Right atrium auricular region (tissue), 2 donors: ENCODE measurements around the gene MSMB. TPM values are rescaled to one million over a fixed set of nuclear protein-coding genes. Genes with fewer than 3 reads are reported as not detected.

Experiments used
- DNase-seq: peaks from one replicate; pipeline ENCODE4 v3.0.0-alpha.2; 2019; ENCODE audit warnings: low spot score
- H3K27ac ChIP-seq, 2 donors: fragments of 200-600 bp; sonication (generic); 1 replicate in 1 of 2; 2 replicates in 1 of 2; pipeline ENCODE4 v1.5.1; 2016 to 2019
- H3K27me3 ChIP-seq, 2 donors: fragments of 200-600 bp; sonication (generic); one replicate each; pipeline versions ENCODE4 v1.5.1 to v1.6.0; 2017 to 2019
- H3K36me3 ChIP-seq: fragments of 200-600 bp; sonication (generic); one replicate; pipeline ENCODE4 v1.5.1; 2016
- H3K4me1 ChIP-seq, 2 donors: fragments of 200-600 bp; sonication (generic); one replicate each; pipeline versions ENCODE4 v1.5.1 to v1.6.0; 2017 to 2019
- H3K4me3 ChIP-seq, 2 donors: fragments of 200-600 bp; sonication (generic); 1 replicate in 1 of 2; 2 replicates in 1 of 2; pipeline ENCODE4 v1.5.1; 2017 to 2019; ENCODE audit warnings: mild to moderate bottlenecking in 1 of 2, moderate library complexity in 1 of 2
- H3K9me3 ChIP-seq, 2 donors: fragments of 200-600 bp; sonication (generic); one replicate each; pipeline ENCODE4 v1.5.1; 2019
- total RNA-seq, 2 donors: library from RNA; depleted of rRNA; stranded (reverse); fragments of >200 nt; gene quantifications; one replicate each; pipeline ENCODE4 v1.1.0, GENCODE V29; 2016
- TF ChIP-seq, protein P1 (sequence below), 2 donors: fragments of 200-600 bp; sonication (generic); IDR thresholded peaks; one replicate each; pipeline ENCODE4 v1.5.1; 2019; ENCODE audit warnings: antibody characterized with exemption in 2 of 2

MSMB gene
- total RNA-seq, 2 donors from 2014 or later, result not detected

DNA sequence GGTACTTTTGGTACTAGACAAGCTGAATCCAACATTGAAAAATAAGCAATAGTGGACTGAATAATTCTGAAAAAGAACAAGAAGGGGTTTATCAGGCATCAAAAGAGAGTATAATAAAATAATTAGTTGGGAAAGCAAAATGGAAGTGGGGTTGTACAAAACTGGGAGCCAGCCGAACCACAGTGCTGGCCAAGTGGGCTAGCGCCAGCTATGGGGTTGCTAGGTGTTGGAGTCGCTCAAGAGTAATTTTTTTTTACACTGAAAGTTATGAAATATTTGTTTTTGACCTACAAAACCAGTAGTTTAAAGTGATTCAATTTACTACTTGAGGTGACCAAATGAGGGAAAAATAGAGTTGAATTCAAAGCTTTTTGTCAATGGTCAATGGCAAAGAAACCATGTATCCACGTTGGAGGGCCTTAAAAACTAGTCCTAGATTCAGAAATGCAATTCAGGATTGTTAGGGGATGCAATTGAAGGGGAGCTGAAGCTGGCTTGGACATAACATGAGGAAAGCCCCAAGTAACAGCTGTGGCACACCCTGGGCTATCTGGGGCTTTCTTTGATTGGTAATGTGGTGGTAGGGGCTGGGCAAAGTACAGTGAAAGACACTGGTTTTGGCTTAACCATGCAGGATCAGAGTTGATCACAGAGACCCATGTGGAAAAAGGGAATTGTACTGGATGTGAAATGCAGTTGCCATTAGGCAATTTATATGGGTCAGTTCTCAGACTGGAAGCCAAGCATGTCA lies 28.3 kb upstream of the MSMB start:
- DNase-seq, result no peak
- TF ChIP-seq, protein P1, sequence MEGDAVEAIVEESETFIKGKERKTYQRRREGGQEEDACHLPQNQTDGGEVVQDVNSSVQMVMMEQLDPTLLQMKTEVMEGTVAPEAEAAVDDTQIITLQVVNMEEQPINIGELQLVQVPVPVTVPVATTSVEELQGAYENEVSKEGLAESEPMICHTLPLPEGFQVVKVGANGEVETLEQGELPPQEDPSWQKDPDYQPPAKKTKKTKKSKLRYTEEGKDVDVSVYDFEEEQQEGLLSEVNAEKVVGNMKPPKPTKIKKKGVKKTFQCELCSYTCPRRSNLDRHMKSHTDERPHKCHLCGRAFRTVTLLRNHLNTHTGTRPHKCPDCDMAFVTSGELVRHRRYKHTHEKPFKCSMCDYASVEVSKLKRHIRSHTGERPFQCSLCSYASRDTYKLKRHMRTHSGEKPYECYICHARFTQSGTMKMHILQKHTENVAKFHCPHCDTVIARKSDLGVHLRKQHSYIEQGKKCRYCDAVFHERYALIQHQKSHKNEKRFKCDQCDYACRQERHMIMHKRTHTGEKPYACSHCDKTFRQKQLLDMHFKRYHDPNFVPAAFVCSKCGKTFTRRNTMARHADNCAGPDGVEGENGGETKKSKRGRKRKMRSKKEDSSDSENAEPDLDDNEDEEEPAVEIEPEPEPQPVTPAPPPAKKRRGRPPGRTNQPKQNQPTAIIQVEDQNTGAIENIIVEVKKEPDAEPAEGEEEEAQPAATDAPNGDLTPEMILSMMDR (IDR thresholded peaks at IDR 0.05), result no peak

DNA sequence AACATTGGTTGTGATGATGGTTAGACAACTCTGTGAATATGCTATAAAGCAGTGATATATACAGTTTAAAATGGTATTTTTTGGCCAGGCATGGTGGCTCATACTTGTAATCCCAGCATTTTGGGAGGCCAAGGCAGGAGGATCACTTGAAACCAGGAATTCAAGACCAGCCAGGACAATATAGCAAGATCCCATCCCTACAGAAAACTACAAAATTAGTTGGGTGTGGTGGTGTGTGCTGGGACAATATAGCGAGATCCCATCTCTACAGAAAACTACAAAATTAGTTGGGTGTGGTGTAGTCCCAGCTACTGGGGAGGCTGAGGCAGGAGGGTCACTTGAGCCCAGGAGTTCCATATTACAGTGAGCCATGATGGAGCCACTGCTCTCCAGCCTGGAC lies 27.5 kb upstream of the MSMB start:
- H3K9me3 ChIP-seq, result no peaks in the 10 kb centered on the region
- TF ChIP-seq, protein P1 (IDR thresholded peaks at IDR 0.05), result no peak
- H3K27me3 ChIP-seq, result no peaks in the 10 kb centered on the region
- DNase-seq, result no peak
- no peak overlapping the region for H3K27ac ChIP-seq
- no peak overlapping the region for H3K4me3 ChIP-seq
- no peaks in the 10 kb centered on the region for H3K4me1 ChIP-seq
- H3K36me3 ChIP-seq, result no peaks in the 10 kb centered on the region

More for the DNA sequence above, 28.3 kb upstream of the MSMB start:
- Histone ChIP-seq H3K9me3 (no peaks in the 10 kb centered on the region), H3K4me1 (no peaks in the 10 kb centered on the region), H3K36me3 (no peaks in the 10 kb centered on the region), H3K4me3 (no peak overlapping the region), H3K27me3 (no peaks in the 10 kb centered on the region), H3K27ac (no peak overlapping the region)

DNA sequence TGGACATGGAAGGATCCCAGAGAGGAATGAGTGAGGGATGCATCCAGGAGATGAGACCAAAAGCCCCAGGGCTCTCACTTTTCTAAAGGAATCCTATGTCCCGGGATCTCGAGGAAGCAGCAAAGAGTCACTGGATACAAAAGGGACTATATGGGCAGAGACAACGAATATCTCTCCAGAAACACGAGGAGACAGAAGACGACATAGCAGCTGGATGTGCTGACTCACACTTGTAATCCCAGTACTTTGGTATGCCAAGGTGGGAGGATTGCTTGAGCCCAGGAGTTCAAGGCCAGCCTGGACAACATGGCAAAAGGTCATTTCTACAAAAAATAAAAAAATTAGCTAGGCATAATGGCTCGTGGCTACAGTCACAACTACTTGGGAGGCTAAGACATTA lies 24.7 kb upstream of the MSMB start:
- no peak for DNase-seq
- TF ChIP-seq, protein P1 (IDR thresholded peaks at IDR 0.05), result no peak
- H3K9me3 ChIP-seq, result no peaks in the 10 kb centered on the region

DNA sequence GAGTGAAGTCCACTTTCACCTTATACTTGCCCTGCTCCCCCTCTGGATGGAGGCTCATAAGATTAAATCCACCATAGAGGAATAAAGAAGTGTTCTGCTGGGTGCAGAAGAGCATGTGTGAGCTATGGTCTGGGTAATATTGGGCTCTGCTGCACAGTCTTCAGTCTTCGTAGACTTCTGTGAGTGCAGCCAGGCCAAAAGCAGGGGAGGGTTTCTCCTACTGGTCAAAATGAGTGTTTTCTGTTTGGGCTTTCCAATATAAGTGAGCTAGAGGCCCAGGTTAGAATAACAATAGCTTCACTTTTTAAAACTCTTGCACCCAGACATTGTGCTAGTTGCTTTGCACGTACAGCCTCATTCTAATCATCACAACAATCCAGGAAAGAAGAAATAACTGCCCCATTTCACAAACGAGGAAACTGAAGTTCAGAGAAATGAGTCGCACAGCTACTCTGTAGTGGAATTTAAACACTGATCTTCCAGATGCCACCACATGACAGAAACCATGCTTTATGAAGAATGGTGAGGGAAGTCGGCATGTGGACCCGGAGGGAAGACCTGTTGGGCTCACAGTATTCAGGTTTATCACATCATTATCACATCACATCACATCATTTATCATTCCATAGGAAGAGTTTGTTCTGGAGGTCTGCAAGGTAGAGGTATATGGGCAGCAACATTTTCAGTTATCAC lies 23.8 kb upstream of the MSMB start:
- no peak for DNase-seq
- no peaks in the 10 kb centered on the region for H3K36me3 ChIP-seq
- no peak overlapping the region for H3K27ac ChIP-seq
- no peak overlapping the region for H3K4me3 ChIP-seq
- H3K27me3 ChIP-seq, result no peaks in the 10 kb centered on the region
- no peaks in the 10 kb centered on the region for H3K9me3 ChIP-seq
- TF ChIP-seq, protein P1 (IDR thresholded peaks at IDR 0.05), result no peak
- H3K4me1 ChIP-seq, result no peaks in the 10 kb centered on the region

More for the DNA sequence above, 24.7 kb upstream of the MSMB start:
- Histone ChIP-seq H3K27me3 (no peaks in the 10 kb centered on the region), H3K27ac (no peak overlapping the region), H3K4me3 (no peak overlapping the region), H3K4me1 (no peaks in the 10 kb centered on the region), H3K36me3 (no peaks in the 10 kb centered on the region)

DNA sequence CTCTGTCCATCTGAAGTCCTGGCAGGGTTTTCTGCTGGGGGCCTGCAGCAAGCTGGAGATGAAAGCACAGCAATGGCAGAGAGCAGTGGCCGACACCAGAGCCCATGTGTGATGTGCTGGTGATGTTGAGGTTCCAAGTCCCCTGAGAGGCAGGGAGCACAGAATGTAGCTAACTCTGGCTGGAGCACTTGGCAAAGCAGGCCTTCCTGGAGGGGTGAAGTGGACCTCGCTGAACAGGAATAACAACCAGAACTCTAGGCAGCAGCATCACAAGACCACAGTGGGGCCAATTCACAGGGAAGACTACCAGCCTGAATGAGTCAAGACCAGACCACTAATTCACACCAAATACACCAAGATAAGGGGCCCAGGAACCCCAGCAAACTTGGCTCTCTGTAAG lies 22.8 kb upstream of the MSMB start:
- TF ChIP-seq, protein P1 (IDR thresholded peaks at IDR 0.05), result no peak
- no peaks in the 10 kb centered on the region for H3K9me3 ChIP-seq
- no peaks in the 10 kb centered on the region for H3K27me3 ChIP-seq
- H3K27ac ChIP-seq, result no peak overlapping the region
- no peak for DNase-seq
- H3K36me3 ChIP-seq, result no peaks in the 10 kb centered on the region
- H3K4me1 ChIP-seq, result no peaks in the 10 kb centered on the region
- H3K4me3 ChIP-seq, result no peak overlapping the region
